GM12878 (cell line): ENCODE data around the gene DUSP22. TPM values are rescaled to one million over a fixed set of nuclear protein-coding genes. Genes with fewer than 3 reads are reported as not detected.

ENCODE experiments used
- ATAC-seq: fragments of 200-7000 bp; cut with Tn5 transposase; 3 replicates; pipeline ENCODE4 v1.9.1; 2020; ENCODE audit warnings: mild to moderate bottlenecking, moderate library complexity
- BruUV-seq: library from RNA; stranded (reverse); fragments of 400-500 nt; replicated peaks from 2 replicates; lab custom pipeline; 2021; lab: Mats Ljungman, UMichigan
- CTCF ChIA-PET: fragments of 300-600 bp; sonication (Branson Sonifier 250); formaldehyde crosslinking; extraction: SDS; loops from one replicate; lab custom pipeline; 2021; ENCODE audit warnings: inconsistent platforms; lab: Yijun Ruan, JAX
- POLR2A ChIA-PET: fragments of 350-600 bp; formaldehyde crosslinking; extraction: SDS; loops from one replicate; lab custom pipeline; 2021; ENCODE audit warnings: inconsistent platforms; lab: Charles Lee
- RAD21 ChIA-PET: fragments of 300-600 bp; sonication (Branson Sonifier 250); formaldehyde crosslinking; loops from one replicate; lab custom pipeline; 2023; ENCODE audit warnings: antibody characterized with exemption; ENCODE audit not compliant: unreplicated experiment; lab: Charles Lee
- SMC1A ChIA-PET: fragments of 300-600 bp; sonication (Branson Sonifier 250); formaldehyde crosslinking; loops from one replicate; lab custom pipeline; 2023; ENCODE audit not compliant: unreplicated experiment, uncharacterized antibody; lab: Charles Lee
- DNase-seq: peaks from one replicate; pipeline ENCODE4 v3.0.0-alpha.2; 2011; ENCODE audit warnings: low read depth, low spot score
- FAIRE-seq: peaks from 3 replicates; lab custom pipeline; 2011; peaks lifted over from hg19 to GRCh38; lab: Jason Lieb, UNC
- H2AFZ ChIP-seq: 2 replicates; pipeline ENCODE4 v1.6.0; 2011; ENCODE audit warnings: low read depth, low read length, control low read depth; ENCODE audit not compliant: control insufficient read depth
- H3K27ac ChIP-seq: 2 replicates; pipeline ENCODE4 v1.5.1; 2011; ENCODE audit warnings: control low read depth; ENCODE audit not compliant: control insufficient read depth, insufficient read depth
- H3K27me3 ChIP-seq, 2 experiments: replicated peaks in 1 of 2; 2 replicates each; pipeline versions ENCODE4 v1.6.0 to v1.6.1; 2011; ENCODE audit warnings: low read length in 1 of 2; ENCODE audit not compliant: control insufficient read depth in 2 of 2, insufficient read depth in 2 of 2
- H3K36me3 ChIP-seq, 2 experiments: 2 replicates each; pipeline ENCODE4 v1.5.1; 2011; ENCODE audit warnings: low read length in 1 of 2; ENCODE audit not compliant: control insufficient read depth in 2 of 2, insufficient read depth in 2 of 2
- H3K4me1 ChIP-seq: 2 replicates; pipeline ENCODE4 v1.6.1; 2011; ENCODE audit warnings: mild to moderate bottlenecking, low read length, moderate library complexity, mixed read lengths; ENCODE audit not compliant: control insufficient read depth, insufficient read depth
- H3K4me2 ChIP-seq: 2 replicates; pipeline ENCODE4 v1.6.0; 2011; ENCODE audit warnings: control low read depth; ENCODE audit not compliant: control insufficient read depth, insufficient read depth
- H3K4me3 ChIP-seq: fragments of 200-600 bp; sonication (generic); 2 replicates; pipeline ENCODE4 v1.5.1; 2016
- H3K79me2 ChIP-seq: 2 replicates; pipeline ENCODE4 v1.6.0; 2011; ENCODE audit warnings: low read length; ENCODE audit not compliant: control insufficient read depth, insufficient read depth
- H3K9ac ChIP-seq: 2 replicates; pipeline ENCODE4 v1.8.0; 2011; ENCODE audit warnings: low read length, control low read depth, mixed read lengths; ENCODE audit not compliant: control insufficient read depth, insufficient read depth
- H3K9me3 ChIP-seq: replicated peaks from 3 replicates; pipeline ENCODE4 v1.5.1; 2011; ENCODE audit warnings: mild to moderate bottlenecking, low read length; ENCODE audit not compliant: control insufficient read depth, insufficient read depth
- H4K20me1 ChIP-seq: 2 replicates; pipeline ENCODE4 v1.6.0; 2011; ENCODE audit not compliant: control insufficient read depth, insufficient read depth
- CREM ChIP-seq: IDR thresholded peaks from 2 replicates; pipeline ENCODE4 v1.6.1; 2014; ENCODE audit warnings: antibody characterized with exemption, low read depth
- FOXK2 ChIP-seq: fragments of 450-650 bp; IDR thresholded peaks from 2 replicates; pipeline ENCODE4 v1.6.1; 2017; ENCODE audit warnings: mild to moderate bottlenecking, moderate library complexity
- NR2F1 ChIP-seq: fragments of 450-650 bp; conservative IDR thresholded peaks from 2 replicates; pipeline ENCODE4 v1.6.1; 2017; ENCODE audit warnings: mild to moderate bottlenecking
- POU2F2 ChIP-seq: IDR thresholded peaks from 3 replicates; pipeline ENCODE4 v1.6.1; 2011; ENCODE audit warnings: low read depth, mild to moderate bottlenecking, low read length, borderline replicate concordance
- WGBS: methylation state at CpG from one replicate; pipeline ENCODE4 v1.1.6; 2016; ENCODE audit warnings: low lambda C conversion rate; ENCODE audit not compliant: insufficient replicate concordance, insufficient coverage; ENCODE audit errors: missing lambda C conversion rate; 5-methylcytosine and 5-hydroxymethylcytosine counted together
- in situ Hi-C: fragments of 300-500 bp; cut with MboI; formaldehyde crosslinking; loops from 9 replicates; pipeline ENCODE4 v1.14.3; 2018; ENCODE audit warnings: mixed read lengths
- intact Hi-C: fragments of 100-400 bp; cut with micrococcal nuclease; formaldehyde crosslinking; loops from one replicate; pipeline ENCODE4 v1.14.2; 2022; ENCODE audit not compliant: unreplicated experiment
- polyA plus RNA-seq, 11 experiments: library from polyadenylated mRNA; depleted of rRNA in 4 of 11; unstranded in 6 of 11; stranded (reverse) in 5 of 11; fragments of >200 nt; fragmentation: Nextera tagmentation in 4 of 11; fragmentation: Illumina TruSeq in 1 of 11; extraction: Ambion mirVana in 4 of 11; extraction: Trizol in 1 of 11; gene quantifications; 1 replicate in 1 of 11; 2 replicates in 10 of 11; pipeline versions ENCODE4 v1.2.1 to v1.2.3, GENCODE V29; 2011 to 2016; ENCODE audit warnings: inconsistent platforms in 2 of 11, missing spikeins in 2 of 11, low read depth in 1 of 11
- total RNA-seq, 4 experiments: library from RNA; depleted of rRNA in 3 of 4; stranded (reverse); fragments of >200 nt in 3 of 4; fragmentation: Illumina TruSeq in 1 of 4; extraction: Trizol in 1 of 4; gene quantifications; 2 replicates each; pipeline versions ENCODE4 v1.2.1 to v1.2.3, GENCODE V29; 2013 to 2021

The DUSP22 gene
- total and polyA plus RNA-seq, 10 of the 15 experiments (the other 5 are each of a cell fraction or from before 2014, with no cell fraction given) = 78.9 to 156 (median 107) TPM

DNA sequence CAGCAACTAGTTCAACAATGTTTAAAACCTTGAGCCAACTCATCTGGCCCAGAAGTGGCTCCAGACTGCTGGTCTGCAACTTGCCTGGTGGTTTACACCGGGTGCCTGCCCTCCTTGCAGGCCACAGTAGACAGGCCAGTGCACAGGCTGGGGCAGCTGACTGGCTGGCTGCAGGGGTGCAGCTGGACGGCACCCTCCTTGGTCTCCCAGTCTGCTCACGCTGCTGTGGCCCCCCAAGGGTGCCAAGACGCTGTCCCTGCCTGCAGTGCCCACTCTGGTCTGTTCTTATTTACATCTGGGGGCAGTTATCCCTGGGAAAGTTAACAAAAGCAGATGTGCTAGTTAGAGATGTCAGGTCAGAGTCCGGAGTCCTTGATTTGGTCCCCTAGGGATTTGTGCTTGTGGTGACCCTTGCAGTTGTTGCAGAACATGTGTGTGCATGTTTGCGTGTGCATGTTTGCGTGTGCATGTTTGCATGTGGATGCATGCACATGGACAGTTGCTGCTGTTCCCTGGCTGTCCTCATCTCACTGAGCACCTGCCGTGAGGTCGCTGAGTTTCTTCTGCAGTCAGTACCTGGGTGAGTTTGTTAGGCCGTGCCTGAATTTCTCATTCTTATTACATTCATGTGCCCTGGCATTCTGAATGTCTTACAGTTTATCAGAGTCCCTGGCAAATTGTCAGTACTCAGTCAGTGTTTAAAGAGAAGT lies 51.1 kb downstream of the DUSP22 start:
- ChIA-PET CTCF (interaction anchor here (1.1 to 4.5 kb wide), 3 partner anchors 9 to 17 kb away, joined by 3 to 34 read pairs (median 3); no protein-coding TSS in a partner anchor), POLR2A (interaction anchor here (0.9 to 7.4 kb wide), 5 partner anchors 10 to 113 kb away, joined by 3 to 150 read pairs (median 74); no protein-coding TSS in a partner anchor), SMC1A (interaction anchor here (0.8 to 17.1 kb wide), 9 partner anchors 10 to 54 kb away, joined by 3 to 707 read pairs (median 104); no protein-coding TSS in a partner anchor)

More for the DNA sequence above, 51.1 kb downstream of the DUSP22 start:
- DNase-seq (no peak), ATAC-seq (no peak), FAIRE-seq (no peak)
- no peak overlapping the region for H3K4me3 ChIP-seq
- peak overlapping the region; percentile 86 for H3K27ac ChIP-seq
- H3K9ac ChIP-seq = peak overlapping the region; percentile 46; the same call in 1 of the 2 replicates
- no peak overlapping the region for H2AFZ ChIP-seq
- H3K79me2 ChIP-seq = peaks cover 73% of the 10 kb centered on the region
- no peaks in the 10 kb centered on the region for H3K9me3 ChIP-seq
- H3K4me1 ChIP-seq = peaks cover 88% of the 10 kb centered on the region
- peaks cover 21 to 35% of the 10 kb centered on the region in 2 experiments for H3K36me3 ChIP-seq
- H3K4me2 ChIP-seq = peak overlapping the region; percentile 83; the same call in 1 of the 2 replicates
- TF ChIP-seq FOXK2 (no peak), POU2F2 (no peak), NR2F1 (no peak), CREM (no peak)
- WGBS = 83% methylated on average over 10 of the region's 10 CpGs
- no peaks in the 10 kb centered on the region; the same call in 1 of the 2 replicates for H4K20me1 ChIP-seq
- intact Hi-C loops = loop anchor here (2.0 kb wide), 1 partner anchor 47 kb away; the partner anchor contains the start of gene IRF4
- in situ Hi-C loops = no loop called here
- BruUV-seq = no TSS peak
- H3K27me3 ChIP-seq = no peaks in the 10 kb centered on the region
- RAD21 ChIA-PET = interaction anchor here (5.9 to 8.7 kb wide), 5 partner anchors 12 to 35 kb away, joined by 61 to 256 read pairs (median 140); no protein-coding TSS in a partner anchor
